Osteoblast (primary cell): ENCODE data around the gene SPECC1. TPM values are rescaled to one million over a fixed set of nuclear protein-coding genes. Genes with fewer than 3 reads are reported as not detected.

Experiments used
- DNase-seq: peaks from one replicate; pipeline ENCODE4 v3.0.0; 2011; ENCODE audit warnings: low spot score, mixed read lengths; ENCODE audit not compliant: insufficient read length; ENCODE audit errors: missing footprints
- H2AFZ ChIP-seq: 2 replicates; pipeline ENCODE4 v1.6.0; 2011; ENCODE audit warnings: mild to moderate bottlenecking, low read length
- H3K27ac ChIP-seq: 2 replicates; pipeline ENCODE4 v1.5.1; 2011; ENCODE audit warnings: mild to moderate bottlenecking, low read depth, low read length, moderate library complexity
- H3K27me3 ChIP-seq: 2 replicates; pipeline ENCODE4 v1.6.0; 2012; ENCODE audit warnings: mild to moderate bottlenecking, control low read depth, inconsistent platforms, low read length, moderate library complexity; ENCODE audit not compliant: insufficient read depth
- H3K36me3 ChIP-seq: 2 replicates; pipeline ENCODE4 v1.5.1; 2011; ENCODE audit warnings: mild to moderate bottlenecking, low read length, control low read depth, moderate library complexity; ENCODE audit not compliant: insufficient read depth
- H3K4me1 ChIP-seq: 2 replicates; pipeline ENCODE4 v1.5.1; 2011; ENCODE audit warnings: mild to moderate bottlenecking, low read length, control low read depth, moderate library complexity; ENCODE audit not compliant: insufficient read depth
- H3K4me2 ChIP-seq: 2 replicates; pipeline ENCODE4 v1.6.0; 2011; ENCODE audit warnings: mild to moderate bottlenecking, low read length; ENCODE audit not compliant: insufficient read depth
- H3K4me3 ChIP-seq: fragments of 200-600 bp; sonication (generic); 3 replicates; pipeline ENCODE4 v1.5.1; 2012; ENCODE audit warnings: mild to moderate bottlenecking, low read length, inconsistent platforms; ENCODE audit not compliant: insufficient read depth
- H3K79me2 ChIP-seq: 2 replicates; pipeline ENCODE4 v1.6.0; 2012; ENCODE audit warnings: mild to moderate bottlenecking, low read length, control low read depth, inconsistent platforms; ENCODE audit not compliant: insufficient read depth
- H3K9me3 ChIP-seq: 2 replicates; pipeline ENCODE4 v1.5.1; 2011; ENCODE audit warnings: low read depth, low read length, control low read depth
- H4K20me1 ChIP-seq: 2 replicates; pipeline ENCODE4 v1.6.0; 2012; ENCODE audit warnings: mild to moderate bottlenecking, low read length, control low read depth; ENCODE audit not compliant: insufficient read depth
- CTCF ChIP-seq: IDR thresholded peaks from 2 replicates; pipeline ENCODE4 v1.5.1; 2011; ENCODE audit warnings: mild to moderate bottlenecking, low read depth, low read length, moderate library complexity; ENCODE audit errors: extremely low read depth
- total RNA-seq: library from RNA; depleted of rRNA; stranded (reverse); fragments of >200 nt; gene quantifications from 2 replicates; pipeline ENCODE4 v1.2.3, GENCODE V29; 2012

SPECC1 gene
- total RNA-seq, 1 donor = 155 TPM

- no peak for TF ChIP-seq CTCF
- Histone ChIP-seq H3K4me2 (no peak overlapping the region), H3K4me1 (no peaks in the 10 kb centered on the region), H4K20me1 (no peaks in the 10 kb centered on the region), H3K9me3 (no peaks in the 10 kb centered on the region), H2AFZ (peak overlapping the region; percentile 42), H3K27ac (no peak overlapping the region), H3K36me3 (no peaks in the 10 kb centered on the region), H3K4me3 (no peak overlapping the region), H3K79me2 (no peaks in the 10 kb centered on the region), H3K27me3 (no peaks in the 10 kb centered on the region)
- no peak for DNase-seq
These were observed 140.1 kb downstream of the SPECC1 start for GRCh38 chr17:20149251-20149650.

GRCh38 chr17:20151174-20151573 lies 142.0 kb downstream of the SPECC1 start:
- no peaks in the 10 kb centered on the region for H4K20me1 ChIP-seq
- H3K79me2 ChIP-seq = no peaks in the 10 kb centered on the region
- no peaks in the 10 kb centered on the region for H3K36me3 ChIP-seq
- H3K27me3 ChIP-seq = no peaks in the 10 kb centered on the region
- DNase-seq = no peak
- TF ChIP-seq CTCF = no peak
- no peaks in the 10 kb centered on the region for H3K9me3 ChIP-seq
- no peak overlapping the region for H3K4me2 ChIP-seq
- H3K4me3 ChIP-seq = no peak overlapping the region
- H3K4me1 ChIP-seq = no peaks in the 10 kb centered on the region
- H2AFZ ChIP-seq = no peak overlapping the region
- no peak overlapping the region for H3K27ac ChIP-seq

GRCh38 chr17:20153231-20153630 lies 144.1 kb downstream of the SPECC1 start:
- Histone ChIP-seq H3K27me3 (no peaks in the 10 kb centered on the region), H3K36me3 (no peaks in the 10 kb centered on the region), H3K4me2 (no peak overlapping the region), H3K27ac (no peak overlapping the region), H3K4me3 (no peak overlapping the region), H3K9me3 (no peaks in the 10 kb centered on the region), H3K79me2 (peaks cover 19% of the 10 kb centered on the region), H4K20me1 (peaks cover 1% of the 10 kb centered on the region), H3K4me1 (peaks cover 5% of the 10 kb centered on the region), H2AFZ (no peak overlapping the region)
- DNase-seq = no peak
- TF ChIP-seq CTCF = no peak

- Histone ChIP-seq H3K27me3 (no peaks in the 10 kb centered on the region), H3K36me3 (no peaks in the 10 kb centered on the region), H3K9me3 (no peaks in the 10 kb centered on the region), H3K4me3 (no peak overlapping the region), H4K20me1 (peaks cover 6% of the 10 kb centered on the region), H3K4me1 (peaks cover 5% of the 10 kb centered on the region), H3K27ac (no peak overlapping the region), H3K4me2 (no peak overlapping the region), H3K79me2 (peaks cover 32% of the 10 kb centered on the region), H2AFZ (no peak overlapping the region)
- TF ChIP-seq CTCF = no peak
- no peak for DNase-seq
These were observed 145.3 kb downstream of the SPECC1 start for GRCh38 chr17:20154286-20155000.
